H1 (cell line): ENCODE data around the gene ARPIN. TPM values are rescaled to one million over a fixed set of nuclear protein-coding genes. Genes with fewer than 3 reads are reported as not detected.

ENCODE experiments used
- CHD7 ChIP-seq: fragments of 300-600 bp; sonication (generic); IDR thresholded peaks from 2 replicates; pipeline ENCODE4 v1.7.1; 2012; ENCODE audit warnings: low read length, moderate library complexity, mild to moderate bottlenecking, inconsistent platforms; ENCODE audit not compliant: insufficient replicate concordance
- CREB1 ChIP-seq: IDR thresholded peaks from 2 replicates; pipeline ENCODE4 v1.6.1; 2012; ENCODE audit warnings: inconsistent platforms
- FOSL1 ChIP-seq: IDR thresholded peaks from 2 replicates; pipeline ENCODE4 v1.6.1; 2011; ENCODE audit warnings: mild to moderate bottlenecking, low read depth, low read length, moderate library complexity; ENCODE audit not compliant: insufficient read depth
- JUND ChIP-seq: IDR thresholded peaks from 2 replicates; pipeline ENCODE4 v1.6.1; 2011; ENCODE audit warnings: mild to moderate bottlenecking, improper control_type of control experiment, low read length
- PHF8 ChIP-seq: fragments of 200-600 bp; sonication (generic); conservative IDR thresholded peaks from 2 replicates; pipeline ENCODE4 v1.7.1; 2012; ENCODE audit warnings: low read depth, mild to moderate bottlenecking, inconsistent platforms, low read length, moderate library complexity
- USF2 ChIP-seq: IDR thresholded peaks from 2 replicates; pipeline ENCODE4 v1.6.1; 2011; ENCODE audit warnings: low read length, improper control_type of control experiment
- polyA plus RNA-seq, 7 experiments: library from polyadenylated mRNA; depleted of rRNA in 3 of 7; stranded (reverse) in 5 of 7; unstranded in 2 of 7; fragments of >200 nt in 5 of 7; fragments of 200-250 nt in 2 of 7; gene quantifications; 1 replicate in 5 of 7; 2 replicates in 1 of 7; 4 replicates in 1 of 7; pipeline versions ENCODE4 v1.2.1 to v1.2.3, GENCODE V29; 2011 to 2013; ENCODE audit warnings: missing spikeins in 2 of 7, mixed read lengths in 2 of 7
- total RNA-seq: library from RNA; stranded (reverse); fragmentation: NEBNext Ultra II Directional; extraction: Animal tissue kit (Norgen Biotek cat#: 25700); gene quantifications from 2 replicates; pipeline ENCODE4 v1.2.1, GENCODE V29; 2021
- TF ChIP-seq, protein P1 (sequence below): IDR thresholded peaks from 2 replicates; pipeline ENCODE4 v1.6.1; 2012; ENCODE audit warnings: inconsistent platforms

Gene ARPIN
- total and polyA plus RNA-seq, 2 of the 8 experiments (the other 6 are each of a cell fraction or from before 2014, with no cell fraction given): 3.1 to 3.9 TPM

DNA sequence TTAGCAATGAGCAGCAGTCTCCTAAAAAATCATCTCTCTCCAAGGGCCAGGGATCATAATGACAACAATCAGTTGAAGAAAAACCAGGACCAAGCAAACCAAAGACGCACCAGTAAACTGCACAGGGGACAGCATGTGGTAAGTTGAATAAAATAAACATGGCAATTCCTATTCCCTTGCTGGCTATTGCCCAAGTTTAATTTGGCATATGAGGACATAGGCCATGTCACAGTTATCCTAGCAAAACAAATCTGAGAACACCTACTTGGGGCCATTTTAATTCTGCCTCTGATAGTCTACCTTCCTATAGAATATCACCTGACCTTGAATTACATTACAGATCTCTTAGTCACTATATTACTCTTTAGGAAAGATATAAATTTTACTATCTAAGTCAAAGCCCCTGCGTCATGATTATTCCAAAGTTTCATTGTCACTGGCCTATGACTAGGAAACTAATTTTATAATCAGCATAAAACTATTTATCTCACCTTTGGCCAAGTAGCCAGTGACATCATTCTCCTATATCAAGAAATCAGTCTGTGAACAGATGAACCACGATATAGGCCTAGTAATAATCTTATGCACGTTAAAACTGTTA is 42.0 kb downstream of the ARPIN start (continued):
- TF ChIP-seq CHD7: no peak
- no peak for TF ChIP-seq FOSL1
- TF ChIP-seq JUND: no peak
- no peak for TF ChIP-seq CREB1
- TF ChIP-seq PHF8: no peak
- TF ChIP-seq USF2: no peak
- TF ChIP-seq, protein P1, sequence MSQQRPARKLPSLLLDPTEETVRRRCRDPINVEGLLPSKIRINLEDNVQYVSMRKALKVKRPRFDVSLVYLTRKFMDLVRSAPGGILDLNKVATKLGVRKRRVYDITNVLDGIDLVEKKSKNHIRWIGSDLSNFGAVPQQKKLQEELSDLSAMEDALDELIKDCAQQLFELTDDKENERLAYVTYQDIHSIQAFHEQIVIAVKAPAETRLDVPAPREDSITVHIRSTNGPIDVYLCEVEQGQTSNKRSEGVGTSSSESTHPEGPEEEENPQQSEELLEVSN: no peak
- TF ChIP-seq, all 59 proteins: peak for 0
